ENCODE results near the gene KDM4B. TPM values are rescaled to one million over a fixed set of nuclear protein-coding genes. Genes with fewer than 3 reads are reported as not detected.

KDM4B gene
- total and polyA plus RNA-seq, 2 of the 8 experiments (the other 6 are each of a cell fraction or from before 2014, with no cell fraction given): 12.0 to 31.9 TPM

DNA sequence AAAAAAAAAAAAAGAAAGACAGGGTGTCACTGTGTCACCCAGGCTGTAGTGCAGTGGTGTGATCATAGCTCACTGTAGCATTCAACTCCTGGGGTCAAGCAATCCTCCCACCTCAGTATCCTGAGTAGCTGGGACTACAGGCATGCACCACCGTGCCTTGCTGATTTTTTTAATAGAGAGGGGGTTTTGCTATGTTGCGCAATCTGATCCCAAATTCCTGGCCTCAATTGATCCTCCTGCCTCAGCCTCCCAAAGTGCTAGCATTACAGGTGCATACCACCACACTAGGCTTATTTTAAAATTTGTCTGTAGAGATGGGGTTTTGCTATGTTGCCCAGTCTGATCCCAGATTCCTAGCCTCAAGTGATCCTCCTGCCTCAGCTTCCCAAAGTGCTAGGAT lies 212.4 kb downstream of the KDM4B start:
- Histone ChIP-seq H3K18ac (ENCODE audit: extremely low read depth, low read length) (no peak overlapping the region), H3K23ac (ENCODE audit: insufficient read length) (no peak overlapping the region), H3K79me1 (ENCODE audit: low read depth, low read length) (no peaks in the 10 kb centered on the region), H3K4me1 (replicated peaks in 1 of 4; ENCODE audit: control insufficient read depth in 3 of 4, insufficient read depth in 4 of 4, low read length in 3 of 4) (no peaks in the 10 kb centered on the region; a peak in 1 of 7 replicates), H2BK5ac (ENCODE audit: low read depth, low read length) (no peak overlapping the region), H3K14ac (ENCODE audit: insufficient read length) (no peak overlapping the region), H2AFZ (ENCODE audit: low read length) (no peak overlapping the region), H4K91ac (replicated peaks; ENCODE audit: insufficient read length, low read length) (no peak overlapping the region), H4K20me1 (replicated peaks in 1 of 2; ENCODE audit: control insufficient read depth in 1 of 2, insufficient read depth in 2 of 2, low read length in 2 of 2) (no peaks in the 10 kb centered on the region), H3K9ac (replicated peaks in 1 of 4; ENCODE audit: extremely low read depth in 1 of 4, low read depth in 3 of 4, low read length in 3 of 4) (no peak overlapping the region), H2AK5ac (ENCODE audit: low read depth, low read length) (no peak overlapping the region), H3K27ac (ENCODE audit: low read depth, low read length) (no peak overlapping the region), H3K4me2 (ENCODE audit: insufficient read depth in 1 of 2, low read depth in 2 of 2, low read length in 2 of 2) (no peak overlapping the region), H2BK15ac (ENCODE audit: low read length) (no peak overlapping the region), H3K23me2 (ENCODE audit: low read depth, low read length) (no peaks in the 10 kb centered on the region), H3K4ac (replicated peaks; ENCODE audit: insufficient read length, low read depth, low read length) (no peak overlapping the region), H3K27me3 (replicated peaks in 1 of 4; ENCODE audit: control insufficient read depth in 3 of 4, extremely low read depth in 1 of 4, insufficient read depth in 3 of 4, low read length in 3 of 4) (no peaks in the 10 kb centered on the region), H3K4me3 (ENCODE audit: extremely low read depth in 1 of 4, insufficient read depth in 2 of 4, low read depth in 3 of 4, low read length in 4 of 4) (no peak overlapping the region), H3K36me3 (ENCODE audit: control insufficient read depth in 2 of 4, insufficient read depth in 4 of 4, low read length in 3 of 4) (no peaks in the 10 kb centered on the region), H4K8ac (ENCODE audit: extremely low read depth, insufficient read depth, low read length) (no peak overlapping the region), H3K56ac (replicated peaks; ENCODE audit: insufficient read length, low read depth, low read length) (no peak overlapping the region), H4K5ac (ENCODE audit: insufficient read length, low read depth, low read length) (no peak overlapping the region), H3K79me2 (ENCODE audit: control insufficient read depth in 1 of 2, insufficient read depth in 2 of 2, low read length in 2 of 2) (no peaks in the 10 kb centered on the region), H2BK120ac (replicated peaks; ENCODE audit: low read depth, low read length) (no peak overlapping the region), H2BK20ac (ENCODE audit: low read length) (no peak overlapping the region), H3K9me3 (ENCODE audit: insufficient read depth in 2 of 2, low read depth in 1 of 2, low read length in 1 of 2) (no peaks in the 10 kb centered on the region; a peak in 1 of 4 replicates), H2BK12ac (ENCODE audit: low read depth, low read length) (no peak overlapping the region)
- TF ChIP-seq MAFK (IDR thresholded peaks at IDR 0.05; ENCODE audit: low read depth, low read length): no peak
- TF ChIP-seq SIRT6 (IDR thresholded peaks at IDR 0.05; ENCODE audit: low read length): no peak
- TF ChIP-seq NRF1 (IDR thresholded peaks at IDR 0.05; ENCODE audit: low read depth, low read length): no peak
- peak; percentile 88 for TF ChIP-seq CEBPB (IDR thresholded peaks at IDR 0.05; ENCODE audit: low read depth, low read length)
- TF ChIP-seq CTBP2 (IDR thresholded peaks at IDR 0.05; ENCODE audit: borderline replicate concordance, insufficient read depth, insufficient read length, low read length): no peak
- ChIA-PET CTCF (ENCODE audit: partially characterized antibody) (interaction anchor here (0.6 to 0.9 kb wide), 2 partner anchors 13 to 27 kb away, joined by 3 read pairs; no protein-coding TSS in a partner anchor), POLR2A (ENCODE audit: partially characterized antibody) (no interaction called here)
- 85% methylated on average over 2 of the region's 2 CpGs; no CpG with 5 or more reads in 1 of the 2 experiments for WGBS, 2 experiments (ENCODE audit: extremely low coverage in 1 of 2, insufficient coverage in 1 of 2, insufficient read length in 1 of 2, insufficient replicate concordance in 2 of 2, low coverage in 1 of 2, low lambda C conversion rate in 2 of 2, missing lambda C conversion rate in 1 of 2)
- FAIRE-seq (no peak), DNase-seq (ENCODE audit: low read depth in 1 of 2, low spot score in 2 of 2) (no peak)
